IMR-90 (cell line): ENCODE results near the gene CD69. TPM values are rescaled to one million over a fixed set of nuclear protein-coding genes. Genes with fewer than 3 reads are reported as not detected.

Source experiments
- ATAC-seq: fragments of 200-7000 bp; cut with Tn5 transposase; 2 replicates; pipeline ENCODE4 v1.9.1; 2020; ENCODE audit warnings: low read depth, mild to moderate bottlenecking, moderate library complexity
- BruUV-seq: library from RNA; stranded (reverse); fragments of 400-500 nt; replicated peaks from 2 replicates; lab custom pipeline; 2021; lab: Mats Ljungman, UMichigan
- CTCF ChIA-PET: fragments of 300-600 bp; formaldehyde crosslinking; extraction: SDS; loops from one replicate; lab custom pipeline; 2021; ENCODE audit warnings: antibody characterized with exemption; lab: Yijun Ruan, JAX
- POLR2A ChIA-PET: fragments of 300-600 bp; sonication (Branson Sonifier 250); formaldehyde crosslinking; loops from one replicate; lab custom pipeline; 2022; ENCODE audit warnings: antibody characterized with exemption; ENCODE audit not compliant: unreplicated experiment; lab: Charles Lee
- DNase-seq: peaks from one replicate; pipeline ENCODE4 v3.0.0; 2013
- H2AFZ ChIP-seq: replicated peaks from 2 replicates; pipeline ENCODE3; 2013; ENCODE audit warnings: low read length, mild to moderate bottlenecking; ENCODE audit not compliant: poor library complexity
- H2AK5ac ChIP-seq: 2 replicates; pipeline ENCODE4 v1.6.1; 2013; ENCODE audit warnings: low read depth, low read length, inconsistent platforms
- H2AK9ac ChIP-seq: replicated peaks from 2 replicates; pipeline ENCODE3; 2013; ENCODE audit warnings: mild to moderate bottlenecking, low read depth, low read length, moderate library complexity; ENCODE audit not compliant: poor library complexity
- H2BK120ac ChIP-seq: 2 replicates; pipeline ENCODE4 v1.6.1; 2013; ENCODE audit warnings: low read depth, low read length, inconsistent platforms
- H2BK15ac ChIP-seq: 3 replicates; pipeline ENCODE4 v1.6.1; 2013; ENCODE audit warnings: low read depth, low read length, inconsistent platforms
- H2BK20ac ChIP-seq: 2 replicates; pipeline ENCODE4 v1.6.1; 2013; ENCODE audit warnings: low read depth, mild to moderate bottlenecking, inconsistent platforms, low read length, moderate library complexity
- H2BK5ac ChIP-seq: 2 replicates; pipeline ENCODE4 v1.6.1; 2013; ENCODE audit warnings: mild to moderate bottlenecking, low read depth, low read length, inconsistent platforms; ENCODE audit not compliant: poor library complexity, severe bottlenecking
- H3K14ac ChIP-seq: replicated peaks from 2 replicates; pipeline ENCODE4 v1.6.1; 2013; ENCODE audit warnings: low read depth, low read length, inconsistent platforms
- H3K18ac ChIP-seq: 2 replicates; pipeline ENCODE4 v1.6.1; 2013; ENCODE audit warnings: low read depth, low read length, control low read depth
- H3K23ac ChIP-seq: 2 replicates; pipeline ENCODE4 v1.6.1; 2013; ENCODE audit warnings: low read depth, low read length, inconsistent platforms
- H3K27ac ChIP-seq: 2 replicates; pipeline ENCODE4 v1.5.1; 2013; ENCODE audit warnings: mild to moderate bottlenecking, control low read depth, low read length; ENCODE audit not compliant: insufficient read depth
- H3K27me3 ChIP-seq: 2 replicates; pipeline ENCODE4 v1.6.1; 2013; ENCODE audit warnings: low read length; ENCODE audit not compliant: control insufficient read depth, insufficient read depth
- H3K36me3 ChIP-seq: 2 replicates; pipeline ENCODE4 v1.6.1; 2013; ENCODE audit warnings: low read length, mixed read lengths; ENCODE audit not compliant: control insufficient read depth, insufficient read depth
- H3K4ac ChIP-seq: 2 replicates; pipeline ENCODE4 v1.6.1; 2013; ENCODE audit warnings: low read depth, low read length, inconsistent platforms
- H3K4me1 ChIP-seq: 2 replicates; pipeline ENCODE4 v1.6.1; 2013; ENCODE audit warnings: low read length, mixed read lengths; ENCODE audit not compliant: control insufficient read depth, insufficient read depth
- H3K4me2 ChIP-seq: 2 replicates; pipeline ENCODE4 v1.6.1; 2013; ENCODE audit warnings: low read depth, mild to moderate bottlenecking, control low read depth, low read length, moderate library complexity
- H3K4me3 ChIP-seq: 2 replicates; pipeline ENCODE4 v1.5.1; 2013; ENCODE audit warnings: low read depth, mild to moderate bottlenecking, control low read depth, low read length, moderate library complexity; ENCODE audit not compliant: insufficient read depth
- H3K56ac ChIP-seq: 2 replicates; pipeline ENCODE4 v1.6.1; 2013; ENCODE audit warnings: low read length, inconsistent platforms; ENCODE audit not compliant: insufficient read depth; ENCODE audit errors: extremely low read depth
- H3K79me1 ChIP-seq, 2 experiments: 2 replicates each; pipeline ENCODE4 v1.6.1; 2013; ENCODE audit warnings: low read length in 2 of 2, inconsistent platforms in 1 of 2, low read depth in 1 of 2
- H3K9ac ChIP-seq: 2 replicates; pipeline ENCODE4 v1.6.1; 2013; ENCODE audit warnings: low read depth, low read length, control low read depth
- H3K9me1 ChIP-seq: 2 replicates; pipeline ENCODE4 v1.6.1; 2013; ENCODE audit warnings: low read length, inconsistent platforms; ENCODE audit not compliant: insufficient read depth
- H3K9me3 ChIP-seq: 2 replicates; pipeline ENCODE4 v1.6.1; 2013; ENCODE audit warnings: low read length; ENCODE audit not compliant: control insufficient read depth, insufficient read depth
- H4K20me1 ChIP-seq: 2 replicates; pipeline ENCODE4 v1.6.1; 2013; ENCODE audit warnings: low read length, inconsistent platforms; ENCODE audit not compliant: insufficient read depth
- H4K5ac ChIP-seq: 2 replicates; pipeline ENCODE4 v1.6.1; 2013; ENCODE audit warnings: mild to moderate bottlenecking, low read depth, low read length, control low read depth
- H4K8ac ChIP-seq, 2 experiments: 2 replicates each; pipeline ENCODE4 v1.6.1; 2013; ENCODE audit warnings: low read depth in 2 of 2, low read length in 2 of 2, control low read depth in 1 of 2, inconsistent platforms in 1 of 2
- H4K91ac ChIP-seq: 2 replicates; pipeline ENCODE4 v1.6.1; 2013; ENCODE audit warnings: low read depth, low read length, inconsistent platforms; ENCODE audit not compliant: insufficient read depth
- MAZ ChIP-seq: IDR thresholded peaks from 2 replicates; pipeline ENCODE4 v1.6.1; 2012; ENCODE audit warnings: low read depth, mild to moderate bottlenecking, low read length, improper control_type of control experiment, moderate library complexity, borderline replicate concordance
- RCOR1 ChIP-seq: IDR thresholded peaks from 2 replicates; pipeline ENCODE4 v1.6.1; 2012; ENCODE audit warnings: mild to moderate bottlenecking, low read length, improper control_type of control experiment; ENCODE audit not compliant: insufficient replicate concordance
- SMC3 ChIP-seq: fragments of 150-350 bp; IDR thresholded peaks from 2 replicates; pipeline ENCODE4 v1.6.1; 2016; ENCODE audit warnings: low read depth, mild to moderate bottlenecking, antibody characterized with exemption, low read length, moderate library complexity
- WGBS, 2 experiments: methylation state at CpG; one replicate each; pipeline versions ENCODE4 v1.1.5 to v1.1.7; 2013; ENCODE audit warnings: missing lambda C conversion rate in 2 of 2; ENCODE audit not compliant: insufficient read length in 1 of 2; ENCODE audit errors: extremely low coverage in 2 of 2; 5-methylcytosine and 5-hydroxymethylcytosine counted together
- dilution Hi-C: fragments of 300-500 bp; cut with HindIII; formaldehyde crosslinking; loops from one replicate; pipeline ENCODE4 v1.14.3; 2018; ENCODE audit warnings: low sequenced_read_pairs; ENCODE audit not compliant: unreplicated experiment
- in situ Hi-C: fragments of 300-500 bp; cut with MboI; formaldehyde crosslinking; loops from 3 replicates; pipeline ENCODE4 v1.14.3; 2019; ENCODE audit warnings: low sequenced_read_pairs, inconsistent platforms, mixed read lengths
- intact Hi-C: fragments of 100-400 bp; cut with micrococcal nuclease; formaldehyde crosslinking; loops from 2 replicates; pipeline ENCODE4 v1.10.0; 2022
- polyA plus RNA-seq, 3 experiments: library from polyadenylated mRNA; depleted of rRNA; stranded (reverse); fragments of >200 nt; gene quantifications; 2 replicates each; pipeline ENCODE4 v1.2.3, GENCODE V29; 2012; ENCODE audit warnings: low replicate concordance in 1 of 3
- total RNA-seq: library from RNA; depleted of rRNA; stranded (reverse); fragments of >200 nt; gene quantifications from 2 replicates; pipeline ENCODE4 v1.2.3, GENCODE V29; 2012
- TF ChIP-seq, protein P1 (sequence below): fragments of 150-350 bp; IDR thresholded peaks from 2 replicates; pipeline ENCODE4 v1.6.1; 2017; ENCODE audit warnings: mild to moderate bottlenecking, antibody characterized with exemption, low read length, low read depth

Gene CD69
- total and polyA plus RNA-seq, 2 of the 4 experiments (the other 2 are of a cell fraction): not detected

DNA sequence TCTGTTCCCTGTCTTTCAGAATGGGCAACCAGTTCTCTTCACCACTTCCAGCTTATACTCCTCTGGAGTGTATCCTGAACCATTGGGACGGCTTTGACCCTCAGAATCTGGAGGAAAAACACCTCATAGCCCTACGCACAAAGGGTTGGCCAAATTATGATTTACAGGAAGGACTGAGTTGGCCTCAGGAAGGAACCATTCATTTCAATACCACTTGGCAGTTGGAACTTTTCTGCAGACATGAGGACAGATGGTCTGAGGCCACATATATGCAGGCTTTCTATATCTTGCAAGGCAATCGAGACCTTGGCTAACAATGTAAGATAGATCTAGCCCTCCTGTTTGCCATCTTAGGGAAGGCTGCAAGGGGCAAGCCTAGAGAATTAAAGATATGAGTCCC lies 51.8 kb downstream of the CD69 start:
- H3K4me2 ChIP-seq: no peak overlapping the region
- no peak overlapping the region for H3K56ac ChIP-seq
- H3K4ac ChIP-seq: no peak overlapping the region
- H3K14ac ChIP-seq: no peak overlapping the region
- H2BK120ac ChIP-seq: no peak overlapping the region
- no CpG with 5 or more reads among the region's 3 CpGs for WGBS, 2 experiments
- no peaks in the 10 kb centered on the region for H3K27me3 ChIP-seq
- no peak overlapping the region for H3K27ac ChIP-seq
- no peak overlapping the region for H4K5ac ChIP-seq
- DNase-seq (no peak), ATAC-seq (no peak)
- no peak overlapping the region for H2AK5ac ChIP-seq
- no peak overlapping the region for H3K18ac ChIP-seq
- H3K9ac ChIP-seq: no peak overlapping the region
- H2AK9ac ChIP-seq: no peak overlapping the region
- H4K20me1 ChIP-seq: no peaks in the 10 kb centered on the region
- dilution Hi-C loops (loop anchor here (10.0 kb wide), 1 partner anchor 74 kb away; no protein-coding TSS in a partner anchor), in situ Hi-C loops (loop anchor here (5.0 to 25.0 kb wide), 2 partner anchors 72 to 372 kb away; no protein-coding TSS in a partner anchor), intact Hi-C loops (loop anchor here (1.0 kb wide), 2 partner anchors 75 to 378 kb away; no protein-coding TSS in a partner anchor)
- no peak overlapping the region for H3K23ac ChIP-seq
- H2AFZ ChIP-seq: no peak overlapping the region
- no peaks in the 10 kb centered on the region for H3K36me3 ChIP-seq
- ChIA-PET POLR2A (no interaction called here), CTCF (interaction anchor here (1.1 to 1.6 kb wide), 11 partner anchors 8 to 106 kb away, joined by 3 to 14 read pairs (median 6); no protein-coding TSS in a partner anchor)
- no peak overlapping the region for H2BK20ac ChIP-seq
- H3K9me1 ChIP-seq: no peaks in the 10 kb centered on the region
- no peak overlapping the region for H2BK5ac ChIP-seq
- no peaks in the 10 kb centered on the region for H3K4me1 ChIP-seq
- H4K8ac ChIP-seq: no peak overlapping the region
- H2BK15ac ChIP-seq: no peak overlapping the region
- no peak overlapping the region for H4K91ac ChIP-seq
- H3K9me3 ChIP-seq: no peaks in the 10 kb centered on the region
- TF ChIP-seq SMC3 (no peak), MAZ (no peak), RCOR1 (no peak)
- TF ChIP-seq, protein P1, sequence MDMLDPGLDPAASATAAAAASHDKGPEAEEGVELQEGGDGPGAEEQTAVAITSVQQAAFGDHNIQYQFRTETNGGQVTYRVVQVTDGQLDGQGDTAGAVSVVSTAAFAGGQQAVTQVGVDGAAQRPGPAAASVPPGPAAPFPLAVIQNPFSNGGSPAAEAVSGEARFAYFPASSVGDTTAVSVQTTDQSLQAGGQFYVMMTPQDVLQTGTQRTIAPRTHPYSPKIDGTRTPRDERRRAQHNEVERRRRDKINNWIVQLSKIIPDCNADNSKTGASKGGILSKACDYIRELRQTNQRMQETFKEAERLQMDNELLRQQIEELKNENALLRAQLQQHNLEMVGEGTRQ: no peak
- H3K79me1 ChIP-seq: no peaks in the 10 kb centered on the region
- no peak overlapping the region for H3K4me3 ChIP-seq
- BruUV-seq: no TSS peak
